GM21576 (cell line): ENCODE results near the gene SSTR5.

Experiments
- ATAC-seq: cut with Tn5 transposase; IDR thresholded peaks from one replicate; pipeline ENCODE4 v1.9.1; 2021; ENCODE audit warnings: mild to moderate bottlenecking, moderate library complexity; ENCODE audit not compliant: unreplicated experiment

SSTR5 gene

GRCh38 chr16:1053700-1054368 lies 18.7 kb upstream of the SSTR5 start:
- ATAC-seq, result no peak

- no peak for ATAC-seq
Observed at GRCh38 chr16:1054660-1055556, 17.6 kb upstream of the SSTR5 start.

- ATAC-seq, result no peak
Observed at GRCh38 chr16:1055557-1055924, 17.0 kb upstream of the SSTR5 start.

GRCh38 chr16:1056196-1056595 lies 16.4 kb upstream of the SSTR5 start:
- no peak for ATAC-seq

- no peak for ATAC-seq
Observed at GRCh38 chr16:1057252-1057932, 15.2 kb upstream of the SSTR5 start.

- no peak for ATAC-seq
Observed at GRCh38 chr16:1058216-1058615, 14.3 kb upstream of the SSTR5 start.

GRCh38 chr16:1059310-1059709 lies 13.2 kb upstream of the SSTR5 start:
- no peak for ATAC-seq

GRCh38 chr16:1060416-1061340 lies 11.9 kb upstream of the SSTR5 start:
- ATAC-seq, result no peak

- no peak for ATAC-seq
Observed at GRCh38 chr16:1061769-1062505, 10.6 kb upstream of the SSTR5 start.

GRCh38 chr16:1062895-1063294 lies 9.7 kb upstream of the SSTR5 start:
- no peak for ATAC-seq

- no peak for ATAC-seq
Observed at GRCh38 chr16:1063728-1064127, 8.8 kb upstream of the SSTR5 start.

GRCh38 chr16:1065469-1066128 lies 6.9 kb upstream of the SSTR5 start:
- no peak for ATAC-seq

- ATAC-seq, result no peak
Observed at GRCh38 chr16:1066584-1067172, 5.9 kb upstream of the SSTR5 start.

GRCh38 chr16:1067629-1068028 lies 4.9 kb upstream of the SSTR5 start:
- no peak for ATAC-seq

- no peak for ATAC-seq
Observed at GRCh38 chr16:1068451-1068850, 4.1 kb upstream of the SSTR5 start.

- no peak for ATAC-seq
Observed at GRCh38 chr16:1069154-1069553, 3.4 kb upstream of the SSTR5 start.

GRCh38 chr16:1070084-1070863 lies 2.3 kb upstream of the SSTR5 start:
- ATAC-seq, result no peak

GRCh38 chr16:1070864-1071408 lies 1.6 kb upstream of the SSTR5 start:
- ATAC-seq, result no peak
